SIG-M5 treated with dmso at 0.1 percent for 504 hours (cell line): Measurements from ENCODE around the gene TRAFD1.
A peak's percentile ranks its signal among the peaks of the same experiment; 100 is the strongest.

ENCODE experiments used
- DNase-seq: peaks from one replicate; lab custom pipeline; 2025; ENCODE audit not compliant: unreplicated experiment; lab: John Stamatoyannopoulos, UW

The TRAFD1 gene

DNA sequence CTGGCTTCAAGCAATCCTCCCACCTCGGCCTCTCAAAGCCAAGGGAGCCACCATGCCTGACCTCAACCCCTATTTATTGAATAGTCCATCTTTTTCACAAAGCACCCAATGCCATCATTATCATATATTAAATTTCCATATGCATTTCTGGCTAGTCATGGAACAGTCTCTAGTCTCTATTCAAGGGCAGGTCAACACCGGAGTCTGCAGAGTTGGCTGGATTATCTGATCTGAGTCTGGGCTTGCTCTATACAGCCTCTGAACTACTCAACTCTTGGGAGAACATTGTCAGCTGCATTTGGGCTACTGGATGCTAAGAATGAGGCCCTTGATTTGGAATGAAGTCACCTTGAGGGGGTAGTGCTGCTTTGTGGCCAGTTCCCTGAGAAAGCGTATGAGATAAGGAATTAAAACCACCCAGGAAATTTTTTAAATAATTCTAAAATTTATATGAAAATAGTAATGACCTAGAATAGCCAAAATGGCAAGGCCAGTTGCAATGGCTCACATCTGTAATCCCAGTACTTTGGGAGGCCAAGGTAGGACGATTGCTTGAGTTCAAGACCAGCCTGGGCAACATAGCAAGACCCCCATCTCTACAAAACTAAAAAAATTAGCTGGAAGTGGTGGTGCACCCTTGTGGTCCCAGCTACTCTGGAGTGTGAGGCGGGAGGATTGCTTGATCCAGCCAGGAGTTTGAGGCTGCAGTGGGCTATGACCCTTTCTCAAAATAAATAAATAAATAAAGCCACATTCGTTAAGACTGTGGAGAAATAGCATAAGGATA, 9.9 kb upstream of the TRAFD1 start:
- DNase-seq: no peak

DNA sequence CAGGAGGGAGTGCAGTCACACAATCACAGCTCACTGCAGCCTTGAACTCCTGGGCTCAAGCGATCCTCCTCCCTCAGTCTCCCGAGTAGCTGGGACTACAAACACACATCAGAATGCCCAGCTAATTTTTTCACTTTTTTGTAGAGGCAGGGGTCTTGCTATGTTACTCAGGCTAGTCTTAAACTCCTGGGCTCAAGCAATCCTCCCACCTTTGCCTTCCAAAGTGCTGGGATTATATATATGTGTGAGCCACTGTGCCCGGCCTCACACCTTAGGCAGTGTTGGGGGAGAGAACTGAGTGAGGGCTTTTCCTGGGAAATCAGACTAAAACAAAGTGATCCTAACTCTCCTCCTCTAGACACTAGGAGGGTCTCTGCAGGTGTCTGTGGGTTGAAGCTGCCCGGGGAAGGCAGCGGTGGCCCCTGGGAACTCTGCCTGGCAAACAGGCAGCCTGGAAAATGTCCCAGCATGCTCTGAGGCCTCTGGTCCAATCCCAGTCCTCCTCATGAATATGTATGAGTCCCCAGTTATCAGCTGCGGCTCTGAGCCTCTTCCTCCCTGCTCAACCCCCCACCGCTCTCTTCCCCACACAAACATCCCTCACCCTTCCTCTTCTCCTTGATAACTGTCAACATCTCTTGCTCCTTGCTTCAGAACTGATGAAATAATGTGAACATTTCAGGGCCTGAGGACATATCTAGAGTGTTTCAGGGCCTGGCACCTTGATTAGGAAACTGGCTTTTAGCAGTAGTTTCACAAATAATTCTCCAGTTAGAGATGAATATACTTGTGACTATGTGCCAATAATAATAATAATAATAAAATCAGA, 8.9 kb upstream of the TRAFD1 start:
- peak; percentile 97 for DNase-seq

DNA sequence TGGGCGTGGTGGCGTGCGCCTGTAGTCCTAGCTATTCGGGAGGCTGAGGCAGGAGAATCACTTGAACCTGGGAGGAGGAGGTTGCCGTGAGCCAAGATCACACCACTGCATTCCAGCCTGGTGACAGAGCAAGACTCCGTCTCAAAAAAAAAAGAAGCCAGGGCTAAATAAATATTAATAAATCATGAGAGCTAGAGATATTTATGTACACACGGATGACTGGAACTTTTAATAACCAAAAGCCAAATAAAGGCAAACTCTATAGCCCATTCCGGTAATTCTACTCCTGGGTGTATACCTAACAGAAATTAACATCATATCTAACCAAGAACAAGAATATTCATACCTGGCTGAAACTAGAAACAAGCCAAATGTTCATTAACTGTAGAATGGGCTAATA, 7.7 kb upstream of the TRAFD1 start:
- peak; percentile 44 for DNase-seq

DNA sequence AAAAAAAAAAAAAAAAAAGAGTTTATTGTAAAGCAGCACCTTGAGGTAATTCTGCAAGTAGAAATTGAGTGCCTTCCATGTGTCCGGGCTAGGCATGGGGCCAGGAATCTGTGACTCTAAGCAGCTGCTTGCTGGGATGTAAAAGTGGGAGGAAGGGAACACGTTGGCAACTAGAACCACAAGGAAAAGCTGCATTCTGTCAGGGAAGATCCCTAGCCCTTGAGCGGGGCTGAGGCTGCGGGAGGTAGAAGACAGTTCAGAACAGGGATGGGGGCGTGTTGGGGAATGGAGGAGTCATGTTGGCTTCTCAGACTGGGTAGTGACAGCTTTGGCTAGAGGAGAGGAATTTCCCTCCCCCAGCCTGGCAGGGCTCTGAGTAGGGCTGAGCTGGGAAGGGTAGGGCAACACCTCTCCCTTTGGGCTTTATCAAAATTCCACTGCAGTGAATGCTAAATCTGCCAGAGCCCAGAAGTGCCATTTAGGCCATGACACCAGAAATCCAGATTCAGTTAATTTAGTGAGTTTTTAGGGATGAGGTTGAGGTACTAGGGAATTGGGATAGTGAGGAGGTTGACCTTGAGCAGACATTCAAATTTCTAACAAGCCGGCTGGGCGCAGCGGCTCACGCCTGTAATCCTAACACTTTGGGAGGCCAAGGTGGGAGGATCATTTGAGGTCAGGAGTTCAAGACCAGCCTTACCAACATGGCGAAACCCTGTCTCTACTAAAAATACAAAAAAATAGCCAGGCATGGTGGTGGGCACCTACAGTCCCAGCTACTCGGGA, 3.4 kb upstream of the TRAFD1 start:
- DNase-seq: no peak

DNA sequence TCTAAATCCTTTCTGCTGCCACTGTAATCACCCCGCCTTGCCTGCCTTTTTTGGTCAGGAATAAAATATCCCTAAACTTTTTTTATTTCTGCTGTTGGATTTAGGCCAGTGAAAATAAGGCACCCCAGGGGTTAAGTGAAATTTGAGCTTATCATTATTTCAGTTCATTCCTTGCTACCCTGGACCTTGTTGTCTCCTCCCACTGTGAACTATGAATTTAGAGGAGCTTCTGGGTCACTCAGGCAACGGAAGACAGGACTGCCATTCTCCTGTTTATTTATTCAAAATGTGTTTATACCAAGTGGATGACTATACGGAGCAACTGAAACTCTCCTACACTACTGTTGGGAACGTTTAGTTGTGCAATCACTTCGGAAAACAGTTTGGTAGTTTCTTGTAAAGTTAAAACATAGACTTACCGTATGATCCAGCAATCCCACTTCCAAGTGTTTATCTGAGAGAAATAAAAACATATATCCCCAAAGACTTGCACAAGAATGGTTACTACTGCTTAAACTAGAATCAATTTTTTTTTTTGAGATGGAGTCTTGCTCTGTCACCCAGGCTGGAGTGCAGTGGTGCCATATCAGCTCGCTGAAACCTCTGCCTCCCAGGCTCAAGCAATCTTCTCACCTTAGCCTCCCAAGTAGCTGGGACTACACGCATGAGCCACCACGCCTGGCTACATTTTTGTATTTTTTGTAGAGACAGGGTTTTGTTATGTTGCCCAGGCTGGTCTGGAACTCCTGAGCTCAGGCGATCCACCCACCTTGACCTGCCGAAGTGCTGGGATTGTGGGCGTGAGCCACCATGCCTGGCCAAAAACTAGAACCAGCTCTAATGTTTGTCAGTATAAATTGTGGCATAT, 2.3 kb upstream of the TRAFD1 start:
- DNase-seq: no peak

DNA sequence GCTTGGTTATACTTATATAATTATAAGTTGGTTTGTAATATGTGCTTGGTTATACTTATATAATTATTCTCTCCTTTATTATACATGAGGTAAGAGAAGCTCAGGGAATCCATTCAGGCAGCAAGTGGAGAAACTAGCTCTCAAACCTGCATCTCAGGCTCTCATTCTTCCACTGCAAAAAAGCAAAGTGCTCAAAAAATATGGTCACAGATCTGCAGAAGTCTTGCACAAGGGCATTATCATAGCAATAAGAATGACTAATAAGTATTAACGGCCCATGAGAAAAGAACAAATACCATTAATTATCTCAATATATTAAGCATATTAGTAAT, 476 bp upstream of the TRAFD1 start:
- no peak for DNase-seq

DNA sequence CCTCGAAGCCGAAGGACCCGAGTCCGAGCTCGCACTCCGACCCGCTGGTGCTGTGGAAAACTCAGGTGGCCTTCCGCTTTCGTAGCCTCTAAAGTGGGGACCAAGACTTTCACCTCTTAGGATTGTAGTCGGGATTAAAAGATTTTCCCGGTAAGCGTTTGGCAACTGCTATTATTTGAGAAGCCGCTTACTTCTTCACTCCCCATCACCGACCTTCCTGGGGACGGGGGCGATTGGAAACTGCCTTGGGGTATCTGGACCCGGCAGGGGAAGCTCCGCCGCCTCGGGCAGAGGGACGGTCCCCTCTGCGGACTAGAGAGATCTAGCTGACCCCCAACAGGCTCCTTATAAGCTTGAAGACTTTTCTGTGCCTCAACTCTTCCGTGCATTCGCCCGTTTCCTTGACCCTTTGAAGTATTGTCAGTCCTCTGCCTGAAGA, 659 bp downstream of the TRAFD1 start:
- no peak for DNase-seq

DNA sequence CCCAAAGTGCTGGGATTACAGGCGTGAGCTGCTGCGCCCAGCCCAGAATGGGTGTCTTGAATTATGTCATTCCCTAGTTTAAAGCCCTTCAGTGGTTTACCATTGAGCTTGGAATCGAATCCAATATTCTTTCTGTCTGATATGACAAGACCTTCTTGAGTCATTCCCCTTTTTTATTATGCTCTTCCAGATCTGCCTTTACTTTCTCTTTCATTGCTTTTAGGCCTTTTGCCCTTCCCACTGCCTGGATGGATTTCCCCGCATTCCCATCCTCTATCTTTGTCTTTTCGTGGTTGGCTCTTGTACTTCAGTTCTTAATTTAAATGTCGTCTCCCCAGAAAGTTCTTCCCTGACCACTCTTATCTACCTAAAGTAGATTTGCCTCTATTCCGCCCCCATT, 1.6 kb downstream of the TRAFD1 start:
- no peak for DNase-seq

DNA sequence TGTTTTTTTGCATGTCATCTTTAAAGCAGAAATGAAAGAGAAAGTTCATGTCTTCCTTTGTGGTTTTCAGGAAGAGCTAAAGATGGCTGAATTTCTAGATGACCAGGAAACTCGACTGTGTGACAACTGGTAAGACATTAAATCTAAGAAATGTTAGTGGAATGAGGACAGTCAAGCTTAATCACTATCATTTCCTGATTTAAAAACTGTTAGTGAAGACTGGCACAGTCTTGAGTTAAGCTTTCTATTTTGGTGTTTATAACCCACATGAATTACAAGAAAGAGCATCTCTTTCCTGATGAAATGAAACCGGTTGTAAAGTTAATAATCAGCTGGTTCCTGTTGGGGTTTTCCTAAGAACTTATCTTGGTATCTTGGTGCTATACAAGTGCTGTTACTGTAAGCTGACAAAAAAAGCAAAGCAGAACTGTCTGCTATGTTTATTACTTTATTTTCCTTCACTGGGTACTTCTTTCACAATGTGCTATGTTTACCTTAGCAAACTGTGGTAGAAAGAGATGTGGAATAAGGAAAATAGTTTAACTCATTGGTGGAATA, 5.2 kb downstream of the TRAFD1 start:
- peak; percentile 89 for DNase-seq

DNA sequence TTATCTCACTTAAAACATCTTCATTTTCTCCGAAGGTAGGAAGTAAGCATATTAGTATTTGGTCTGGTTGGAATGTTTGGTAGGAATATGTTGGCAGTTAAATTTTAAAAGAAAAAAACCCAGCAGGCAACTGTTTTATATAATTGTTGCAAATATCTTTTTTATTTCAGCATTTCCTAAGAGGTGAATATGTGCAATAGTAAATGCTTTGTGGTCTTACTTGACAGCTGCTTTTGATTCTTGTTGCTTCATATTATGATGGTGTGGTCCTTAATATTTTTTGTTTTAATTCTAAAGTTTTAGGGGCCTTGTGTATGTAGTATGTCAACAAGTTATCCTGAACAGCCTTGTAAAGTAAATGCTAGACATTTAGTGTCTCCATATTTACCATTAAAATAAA, 6.3 kb downstream of the TRAFD1 start:
- no peak for DNase-seq

DNA sequence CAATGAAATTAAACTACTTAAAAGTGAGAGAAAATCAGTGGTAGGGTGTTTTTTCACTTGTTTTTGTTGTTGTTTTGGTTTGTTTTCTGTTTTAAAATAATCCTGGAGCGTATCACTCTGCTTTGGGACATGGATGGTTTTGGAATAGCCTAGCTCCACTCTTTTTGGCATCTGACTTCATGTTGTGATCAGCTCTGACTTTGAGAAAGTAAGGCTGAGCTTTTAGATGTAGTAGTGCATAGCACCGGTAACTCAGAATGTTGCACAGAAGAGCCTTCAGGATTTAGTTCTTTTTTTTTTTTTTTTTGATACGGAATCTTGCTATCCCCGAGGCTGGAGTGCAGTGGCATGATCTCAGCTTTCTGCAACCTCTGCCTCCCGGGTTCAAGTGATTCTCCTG, 8.1 kb downstream of the TRAFD1 start:
- no peak for DNase-seq

DNA sequence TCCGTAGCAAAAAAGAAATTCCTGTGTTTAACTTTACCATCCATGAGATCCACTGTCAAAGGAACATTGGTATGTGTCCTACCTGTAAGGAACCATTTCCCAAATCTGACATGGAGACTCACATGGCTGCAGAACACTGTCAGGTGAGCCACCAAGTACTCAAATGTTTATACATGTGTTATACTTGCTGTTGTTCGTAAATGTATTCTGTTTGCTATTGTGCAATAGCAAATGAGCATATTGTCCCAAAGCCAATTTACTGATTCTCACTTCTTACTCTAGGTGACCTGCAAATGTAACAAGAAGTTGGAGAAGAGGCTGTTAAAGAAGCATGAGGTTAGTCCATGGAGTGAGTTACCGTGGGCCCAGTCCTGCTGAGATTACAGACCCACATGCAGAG, 9.4 kb downstream of the TRAFD1 start:
- DNase-seq: no peak

DNA sequence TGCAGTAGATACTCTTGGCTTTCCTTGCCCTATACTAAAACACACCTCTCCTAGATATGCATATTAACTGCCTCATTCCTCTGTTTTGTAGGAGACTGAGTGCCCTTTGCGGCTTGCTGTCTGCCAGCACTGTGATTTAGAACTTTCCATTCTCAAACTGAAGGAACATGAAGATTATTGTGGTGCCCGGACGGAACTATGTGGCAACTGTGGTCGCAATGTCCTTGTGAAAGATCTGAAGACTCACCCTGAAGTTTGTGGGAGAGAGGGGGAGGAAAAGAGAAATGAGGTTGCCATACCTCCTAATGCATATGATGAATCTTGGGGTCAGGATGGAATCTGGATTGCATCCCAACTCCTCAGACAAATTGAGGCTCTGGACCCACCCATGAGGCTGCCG, 15.4 kb downstream of the TRAFD1 start:
- peak; percentile 81 for DNase-seq

DNA sequence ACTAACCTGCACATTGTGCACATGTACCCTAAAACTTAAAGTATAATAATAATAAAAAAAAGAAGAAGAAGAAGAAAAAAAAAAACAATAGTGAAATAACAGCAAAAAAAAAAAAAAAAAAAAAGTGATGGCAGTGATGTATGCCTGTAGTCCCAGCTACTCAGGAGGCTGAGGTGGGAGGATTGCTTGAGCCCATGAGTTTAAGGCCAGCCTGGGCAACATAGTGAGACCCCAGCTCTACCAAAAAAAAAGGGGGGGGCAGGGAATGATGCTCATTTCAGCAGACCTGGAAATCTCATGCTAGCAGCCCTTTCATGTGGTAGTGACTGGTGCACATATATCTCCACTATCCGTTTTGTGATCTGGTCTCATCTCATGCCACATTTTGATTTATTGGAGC, 20.8 kb downstream of the TRAFD1 start:
- DNase-seq: no peak

DNA sequence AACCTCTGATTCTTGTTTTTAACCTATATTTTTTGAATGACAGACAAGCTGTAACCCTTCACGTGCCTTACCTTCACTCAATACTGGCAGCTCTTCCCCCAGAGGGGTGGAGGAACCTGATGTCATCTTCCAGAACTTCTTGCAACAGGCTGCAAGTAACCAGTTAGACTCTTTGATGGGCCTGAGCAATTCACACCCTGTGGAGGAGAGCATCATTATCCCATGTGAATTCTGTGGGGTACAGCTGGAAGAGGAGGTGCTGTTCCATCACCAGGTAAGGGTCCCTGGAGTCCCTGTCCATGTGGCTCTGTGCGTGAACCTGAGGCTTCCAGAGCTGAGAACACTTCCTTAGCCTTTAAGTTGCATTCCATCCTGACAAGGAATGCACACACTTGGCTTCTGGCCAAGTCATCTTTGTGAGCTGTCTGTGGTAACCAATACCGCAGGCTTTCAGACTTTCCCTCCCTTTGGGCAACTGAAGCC, 22.7 kb downstream of the TRAFD1 start:
- DNase-seq: no peak

DNA sequence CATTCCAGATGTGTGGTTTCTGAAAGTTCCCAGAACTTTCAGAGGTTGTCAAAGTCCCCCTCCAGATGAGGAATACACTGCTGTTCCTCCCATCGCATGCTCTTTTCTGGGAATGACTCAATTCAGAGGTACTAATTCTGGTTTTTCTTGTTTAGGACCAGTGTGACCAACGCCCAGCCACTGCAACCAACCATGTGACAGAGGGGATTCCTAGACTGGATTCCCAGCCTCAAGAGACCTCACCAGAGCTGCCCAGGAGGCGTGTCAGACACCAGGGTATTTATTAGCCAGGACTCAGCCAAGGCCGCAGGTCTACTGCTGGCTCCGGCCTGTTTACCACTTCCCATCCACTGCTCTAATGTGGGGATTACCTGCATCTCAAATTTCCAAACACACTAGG, 24.2 kb downstream of the TRAFD1 start:
- peak; percentile 46 for DNase-seq

DNA sequence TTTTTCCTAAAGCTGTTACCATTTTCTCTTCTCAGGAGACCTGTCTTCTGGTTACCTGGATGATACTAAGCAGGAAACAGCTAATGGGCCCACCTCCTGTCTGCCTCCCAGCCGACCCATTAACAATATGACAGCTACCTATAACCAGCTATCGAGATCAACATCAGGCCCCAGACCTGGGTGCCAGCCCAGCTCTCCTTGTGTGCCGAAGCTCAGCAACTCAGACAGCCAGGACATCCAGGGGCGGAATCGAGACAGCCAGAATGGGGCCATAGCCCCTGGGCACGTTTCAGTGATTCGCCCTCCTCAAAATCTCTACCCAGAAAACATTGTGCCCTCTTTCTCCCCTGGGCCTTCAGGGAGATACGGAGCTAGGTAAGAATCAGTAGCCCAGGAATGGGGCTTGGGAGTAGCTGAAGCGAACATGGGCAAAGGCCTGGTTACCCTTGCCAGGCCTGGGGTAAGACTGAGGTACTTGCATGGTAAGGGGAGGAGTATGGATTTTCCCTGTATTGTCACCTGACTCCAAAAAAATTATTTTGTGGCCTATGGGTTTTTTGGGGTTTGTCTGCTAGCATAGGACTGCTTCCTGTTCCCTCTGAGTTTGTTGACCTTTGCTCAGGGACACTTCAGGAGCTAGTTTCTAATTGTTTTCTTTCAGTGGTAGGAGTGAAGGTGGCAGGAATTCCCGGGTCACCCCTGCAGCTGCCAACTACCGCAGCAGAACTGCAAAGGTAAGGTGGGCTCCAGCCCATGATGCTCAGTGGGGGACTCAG, 26.6 kb downstream of the TRAFD1 start:
- DNase-seq: no peak

DNA sequence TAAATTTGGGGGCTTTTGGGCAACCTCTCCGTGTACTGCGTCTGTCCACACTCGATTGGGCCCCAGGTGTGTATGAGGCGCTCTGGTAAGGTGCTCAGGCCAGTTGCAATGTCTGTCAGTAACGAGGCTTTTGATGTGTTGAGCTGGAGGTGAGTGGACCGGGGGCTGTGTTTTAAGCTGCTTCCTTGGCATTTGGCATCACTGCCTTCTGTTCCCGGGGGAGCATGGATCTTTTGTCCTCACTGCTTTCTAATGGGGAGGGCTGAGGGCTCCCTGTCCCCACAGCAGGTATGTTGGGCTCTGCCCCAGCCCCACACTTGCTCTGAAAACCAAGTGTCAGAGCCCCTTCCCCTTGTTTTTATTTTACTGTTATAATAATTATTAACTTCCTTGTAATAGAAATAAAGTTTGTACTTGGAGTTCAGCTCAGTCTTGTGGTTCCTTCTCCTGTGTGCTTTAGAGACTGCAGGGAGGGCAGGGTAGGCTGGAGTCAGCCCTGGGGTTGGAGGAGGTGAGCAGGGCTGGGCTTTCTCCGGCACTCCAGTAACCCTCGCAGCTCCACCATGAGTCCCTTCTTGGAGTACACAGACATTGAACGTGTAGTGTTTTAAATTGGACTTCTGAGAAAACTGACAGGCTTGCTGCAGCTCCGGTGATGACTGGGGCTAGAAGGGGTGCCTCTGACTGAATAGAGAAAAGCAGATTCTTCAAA, 28.0 kb downstream of the TRAFD1 start:
- DNase-seq: no peak

DNA sequence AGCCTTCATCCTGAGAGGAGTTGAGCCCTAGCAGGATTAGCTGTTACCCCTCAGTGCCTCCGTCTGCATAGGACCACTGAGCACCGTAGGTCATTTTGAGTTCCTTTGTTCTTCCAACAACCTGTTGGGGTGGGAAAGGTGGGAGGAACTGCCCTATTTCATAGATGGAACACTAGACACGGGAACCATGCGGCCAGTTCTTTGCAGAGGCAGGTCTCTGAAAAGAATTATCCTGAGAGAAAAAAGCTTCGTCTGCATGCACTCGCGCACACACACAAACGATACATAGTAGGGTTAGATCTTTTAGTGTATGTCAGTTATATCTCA, 28.5 kb downstream of the TRAFD1 start:
- DNase-seq: no peak
